ENCODE data around the gene TROAP.
"Not testable (repeated sequence)": the region's sequence is repeated elsewhere in the genome, so short reads cannot be mapped to it uniquely, and the experiment has no call there.

Gene TROAP

DNA sequence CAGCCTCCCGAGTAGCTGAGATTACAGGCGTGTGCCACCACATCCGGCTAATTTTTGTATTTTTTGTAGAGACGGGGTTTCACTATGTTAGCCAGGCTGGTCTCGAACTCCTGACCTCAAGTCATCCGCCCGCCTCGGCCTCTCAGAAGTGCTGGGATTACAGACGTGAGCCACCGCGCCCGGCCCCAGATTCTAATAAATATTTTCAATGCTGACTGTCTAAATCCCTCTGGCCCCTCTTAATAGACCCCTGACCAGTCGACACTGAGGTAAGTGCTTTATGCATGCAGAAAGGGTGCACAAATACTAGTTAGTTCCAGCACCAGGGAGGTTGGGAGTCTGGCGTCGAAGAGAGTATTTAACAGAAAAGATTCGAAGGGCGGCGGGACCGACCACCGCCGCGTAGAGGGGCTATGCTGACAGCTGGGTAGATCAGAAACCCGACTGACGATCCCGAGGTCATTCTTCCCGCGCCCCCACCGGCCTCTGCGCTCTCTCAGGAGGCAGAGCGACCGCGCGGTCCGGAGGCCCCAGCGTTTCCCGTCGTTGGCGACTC is 43.1 kb downstream of the TROAP start:
- in situ Hi-C loops (cut with MboI; ENCODE audit: low sequenced_read_pairs): loop anchor here (25.0 kb wide), 1 partner anchor 146 kb away; no protein-coding TSS in a partner anchor

DNA sequence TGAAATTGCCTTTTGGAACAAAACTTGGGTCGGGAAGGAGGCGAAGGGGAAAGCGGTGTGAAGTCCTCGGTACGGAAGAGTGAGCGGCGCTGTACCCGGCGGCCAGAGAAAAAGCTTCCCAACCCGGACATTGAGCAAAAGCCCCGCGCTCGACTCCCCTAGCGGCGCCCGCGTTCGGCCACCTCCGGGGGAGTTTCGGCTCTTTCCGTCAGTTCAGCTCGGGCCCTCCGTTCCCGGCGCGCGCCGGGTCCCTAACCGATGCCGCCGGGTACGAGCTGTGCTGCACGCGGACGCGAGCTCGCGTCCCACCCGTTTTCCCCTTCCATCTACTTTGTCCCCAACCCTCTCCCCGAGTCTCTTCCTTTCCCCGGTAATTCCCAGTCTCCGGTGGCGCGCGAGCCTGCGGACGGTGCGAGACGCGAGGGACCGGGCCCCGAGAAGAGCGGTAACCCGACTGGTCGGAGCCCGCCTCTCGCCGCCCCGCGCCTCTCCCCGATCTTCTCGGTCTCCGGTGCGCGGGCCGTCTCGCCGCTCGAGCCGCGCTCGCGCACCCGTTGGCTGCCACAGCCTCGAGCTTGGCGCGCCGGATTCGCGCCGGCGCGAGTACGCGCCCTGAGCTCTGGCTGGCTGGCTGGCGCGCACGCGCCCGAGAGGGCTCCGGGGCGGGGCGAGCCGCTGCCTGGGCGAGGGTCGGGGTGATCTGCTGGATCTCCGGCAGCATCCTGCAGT is 43.8 kb downstream of the TROAP start:
- in situ Hi-C loops (cut with MboI; ENCODE audit: low sequenced_read_pairs): loop anchor here (25.0 kb wide), 1 partner anchor 145 kb away; no protein-coding TSS in a partner anchor

DNA sequence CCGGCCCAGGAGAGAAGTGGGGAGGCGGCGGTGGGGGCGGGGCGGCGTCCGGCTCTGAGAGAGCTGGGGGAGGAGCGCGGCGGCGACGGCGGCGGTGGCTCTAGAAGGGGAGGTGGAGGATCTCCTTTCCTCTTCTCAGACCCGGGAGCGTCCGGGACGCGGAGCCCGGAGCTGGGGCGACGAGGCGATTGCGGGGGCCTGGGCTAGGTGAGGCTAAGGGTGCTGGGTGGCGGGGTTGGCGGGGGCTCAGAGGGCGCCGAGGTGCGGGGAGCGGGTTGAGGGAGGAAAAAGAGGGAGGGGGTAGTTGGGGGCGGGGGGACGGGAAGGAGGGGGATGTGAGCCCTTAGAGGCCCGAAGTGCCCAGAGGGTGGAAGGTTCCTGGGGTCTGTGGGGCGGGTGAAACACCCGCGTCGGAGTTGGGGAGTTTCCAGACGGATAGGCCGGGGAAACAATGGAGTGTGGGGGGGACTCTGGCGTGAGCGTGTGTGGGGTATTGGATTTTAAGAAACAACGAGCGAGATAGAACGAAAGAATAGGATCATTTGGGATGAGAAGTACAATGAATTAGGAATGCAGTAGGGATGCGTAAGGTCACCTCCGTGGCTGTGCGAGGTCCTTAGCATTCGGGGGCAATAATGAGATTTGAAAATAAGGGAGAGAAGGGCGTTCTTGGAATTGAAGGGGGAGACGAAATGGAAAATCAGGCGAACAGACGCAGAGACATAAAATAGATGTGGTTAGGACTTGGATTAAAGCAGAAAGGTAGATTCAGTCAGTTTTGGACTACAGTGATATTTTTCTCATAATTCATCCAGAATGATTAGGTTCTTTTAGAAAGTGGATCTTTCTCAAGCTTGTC is 44.6 kb downstream of the TROAP start, which contains the start of gene SPATS2:
Gene SPATS2, plus strand, starts transcription at position 82 of the 859 bp plus-strand sequence. CDS start 93,551 bp downstream, outside the sequence.
- in situ Hi-C loops (cut with MboI; ENCODE audit: low sequenced_read_pairs): loop anchor here (25.0 kb wide), 1 partner anchor 145 kb away; no protein-coding TSS in a partner anchor

DNA sequence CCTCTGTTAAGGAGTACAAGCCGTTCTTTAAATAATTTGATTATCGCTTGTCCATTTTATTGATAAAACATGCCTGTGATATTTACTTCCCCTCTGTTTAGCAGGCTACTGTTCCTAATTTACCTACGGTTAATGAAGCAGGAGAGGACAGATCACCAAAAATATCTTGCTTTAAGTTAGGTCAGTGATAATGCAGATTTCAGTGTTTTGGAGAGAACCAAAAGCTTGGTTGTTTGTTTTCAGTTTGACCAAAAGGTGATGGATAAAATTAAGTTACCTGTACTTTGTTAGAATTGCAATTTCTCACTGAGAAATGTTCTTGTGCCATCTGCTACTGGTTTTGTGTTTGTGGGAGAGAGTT is 45.2 kb downstream of the TROAP start:
- in situ Hi-C loops (cut with MboI; ENCODE audit: low sequenced_read_pairs): loop anchor here (25.0 kb wide), 1 partner anchor 144 kb away; no protein-coding TSS in a partner anchor

DNA sequence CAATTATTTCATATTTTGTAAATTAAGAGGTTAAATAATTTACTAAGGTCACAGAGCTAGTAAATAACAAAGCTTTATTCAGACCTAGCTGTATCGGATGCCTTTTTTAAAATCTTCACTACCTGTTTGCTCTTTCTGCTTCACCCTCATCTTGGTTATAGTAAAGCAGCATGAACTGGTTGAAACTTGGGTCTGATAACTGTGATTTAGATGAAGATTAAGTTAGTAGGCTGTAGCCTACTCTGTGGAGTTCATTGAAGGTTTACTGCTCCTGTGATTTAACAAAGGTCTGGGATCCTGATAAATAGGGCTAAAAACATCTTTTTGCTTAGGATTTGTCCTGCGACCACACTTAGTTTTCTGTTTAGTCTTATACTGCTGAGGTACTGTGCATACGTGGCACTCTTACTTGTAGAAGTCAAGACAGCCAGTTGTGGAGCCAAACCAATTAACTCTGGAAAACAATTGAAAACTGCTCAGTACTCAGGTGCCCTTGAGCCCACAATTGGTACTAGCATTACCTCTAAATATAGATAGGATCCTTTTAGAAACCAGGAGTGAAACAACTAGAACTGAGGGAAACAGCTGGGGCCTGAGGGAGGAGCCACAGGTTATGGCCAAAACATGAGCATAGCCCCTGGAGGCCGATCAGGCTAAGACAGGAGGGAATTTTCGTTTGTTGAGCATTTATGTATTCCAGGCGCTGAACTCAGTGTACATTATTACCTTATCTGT is 46.5 kb downstream of the TROAP start:
- in situ Hi-C loops (cut with MboI; ENCODE audit: low sequenced_read_pairs): loop anchor here (25.0 kb wide), 1 partner anchor 143 kb away; no protein-coding TSS in a partner anchor

DNA sequence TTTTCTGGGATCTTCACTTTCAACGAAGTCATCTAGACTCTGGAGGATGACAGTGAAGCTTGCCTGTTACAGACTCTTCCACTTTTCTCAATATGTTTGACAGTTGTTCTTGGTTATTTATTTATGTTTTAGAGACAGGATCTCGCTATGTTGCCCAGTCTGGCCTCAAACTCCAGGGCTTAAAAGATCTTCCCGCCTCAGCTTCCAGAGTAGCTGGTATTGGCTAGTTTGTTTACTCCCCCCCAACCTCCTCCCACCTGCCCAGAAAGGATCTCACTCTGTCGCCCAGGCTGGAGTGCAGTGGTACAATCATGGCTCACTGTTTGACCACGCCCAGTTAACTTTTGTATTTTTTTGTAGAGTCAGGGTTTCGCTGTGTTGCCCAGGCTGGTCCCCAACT is 47.5 kb downstream of the TROAP start:
- in situ Hi-C loops (cut with MboI; ENCODE audit: low sequenced_read_pairs): loop anchor here (25.0 kb wide), 1 partner anchor 142 kb away; no protein-coding TSS in a partner anchor

DNA sequence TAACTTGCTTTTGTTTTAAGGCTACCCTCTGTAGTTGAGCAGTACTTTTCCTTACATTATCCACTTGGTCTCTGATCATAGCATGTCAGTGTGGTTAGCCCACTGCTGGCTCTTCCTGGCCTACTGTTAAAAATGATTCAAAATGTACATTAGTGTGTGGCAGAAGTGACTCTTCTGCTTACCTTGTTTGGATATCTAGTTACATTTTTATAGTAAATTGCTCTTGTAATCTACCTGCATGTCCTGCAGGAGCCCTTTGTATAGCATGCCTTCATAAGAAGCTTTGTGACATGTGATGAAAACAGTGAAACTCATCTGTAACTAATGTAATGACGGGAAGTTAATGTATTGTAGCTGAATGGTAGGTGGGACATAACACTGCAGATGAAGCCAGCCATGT is 52.4 kb downstream of the TROAP start:
- in situ Hi-C loops (cut with MboI; ENCODE audit: low sequenced_read_pairs): no loop called here

DNA sequence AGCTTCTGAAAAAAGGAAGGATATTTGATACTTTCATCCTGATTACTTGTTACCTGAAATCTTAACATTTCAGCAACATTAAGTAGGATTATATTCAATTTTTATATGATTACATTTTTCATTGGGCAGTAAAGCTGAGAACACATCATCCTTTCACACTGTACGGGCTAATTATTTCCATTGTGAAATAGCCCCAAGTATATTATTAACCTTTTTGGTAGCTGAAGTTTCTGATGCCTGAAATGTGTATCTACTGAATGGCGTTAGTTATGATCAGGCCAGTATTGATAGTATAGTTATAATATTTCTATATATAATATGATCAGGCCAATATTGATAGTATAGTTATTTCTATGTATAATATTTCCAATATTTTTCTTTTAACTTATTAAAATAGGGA is 54.3 kb downstream of the TROAP start:
- in situ Hi-C loops (cut with MboI; ENCODE audit: low sequenced_read_pairs): no loop called here

DNA sequence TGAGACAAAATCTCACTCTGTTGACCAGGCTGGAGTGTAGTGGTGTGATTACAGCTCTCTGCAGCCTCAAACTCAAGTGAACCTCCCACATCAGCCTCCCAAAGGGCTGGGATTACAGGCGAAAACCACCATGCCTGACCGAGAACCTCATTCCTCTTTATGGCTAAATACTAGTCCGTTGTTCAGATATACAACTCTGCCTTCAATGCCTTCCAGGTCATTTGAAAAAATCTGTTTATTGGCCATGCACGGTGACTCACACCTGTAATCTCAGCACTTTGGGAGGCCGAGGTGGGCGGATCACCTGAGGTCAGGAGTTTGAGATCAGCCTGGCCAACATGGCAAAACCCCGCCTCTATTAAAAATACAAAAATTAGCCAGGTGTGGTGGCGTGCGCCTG is 57.1 kb downstream of the TROAP start:
- in situ Hi-C loops (cut with MboI; ENCODE audit: low sequenced_read_pairs): not testable (repeated sequence)
